CD4-positive, alpha-beta T cell treated with Interferon alpha-2 for 1 hour (primary cell): ENCODE measurements around the gene EDA.

Experiments used
- DNase-seq, 2 donors: peaks; one replicate each; pipeline ENCODE4 v3.0.0-alpha.2; 2020 to 2022

Gene EDA

DNA sequence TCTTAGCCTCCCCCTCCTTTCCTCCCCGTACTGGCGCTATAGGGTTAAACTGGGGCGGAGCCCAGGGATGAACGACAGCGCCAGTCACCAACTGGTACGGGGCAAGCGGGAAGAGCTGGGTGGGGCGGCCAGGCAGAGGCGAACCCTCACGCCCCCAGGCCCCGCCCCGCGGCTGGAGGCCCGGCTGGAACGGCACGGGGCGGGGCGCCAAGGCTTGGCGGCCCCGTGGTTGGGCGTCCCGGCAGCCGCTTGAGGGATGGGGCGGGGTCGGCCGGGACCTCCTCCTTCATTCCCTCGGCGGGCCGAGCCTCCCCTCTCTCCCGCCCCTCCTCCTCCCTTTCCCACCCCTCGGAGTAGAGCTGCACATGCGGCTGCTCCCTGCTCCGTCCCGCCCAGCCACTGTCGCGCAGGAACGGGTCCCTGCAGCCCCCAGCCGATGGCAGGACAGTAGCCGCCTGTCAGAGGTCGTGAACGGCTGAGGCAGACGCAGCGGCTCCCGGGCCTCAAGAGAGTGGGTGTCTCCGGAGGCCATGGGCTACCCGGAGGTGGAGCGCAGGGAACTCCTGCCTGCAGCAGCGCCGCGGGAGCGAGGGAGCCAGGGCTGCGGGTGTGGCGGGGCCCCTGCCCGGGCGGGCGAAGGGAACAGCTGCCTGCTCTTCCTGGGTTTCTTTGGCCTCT lies at the start of gene EDA:
TSS of gene EDA (plus strand) at position 335 of the 678 bp plus-strand sequence.
- DNase-seq, result peak; percentile 41 to 73

DNA sequence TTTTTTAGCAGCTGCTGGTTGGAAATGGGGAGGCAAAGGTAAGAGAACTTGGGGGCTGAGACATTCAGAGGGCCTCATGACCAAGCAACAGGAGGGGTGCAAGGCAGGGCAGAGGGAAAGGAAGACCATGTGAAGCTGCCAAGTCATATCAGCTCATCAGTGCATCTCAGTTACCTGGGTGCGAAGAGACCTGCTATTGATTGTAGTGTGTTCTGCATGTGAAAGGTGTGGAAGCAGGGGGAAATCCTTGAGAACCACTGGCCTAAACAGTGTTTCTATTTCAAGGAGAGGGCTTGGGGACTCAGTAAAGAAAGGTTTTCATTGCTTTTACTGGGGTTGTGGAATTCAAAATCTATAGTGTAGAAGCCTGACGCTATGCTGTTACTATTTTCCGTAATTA lies 47.1 kb upstream of the EDA start:
- DNase-seq, result no peak

DNA sequence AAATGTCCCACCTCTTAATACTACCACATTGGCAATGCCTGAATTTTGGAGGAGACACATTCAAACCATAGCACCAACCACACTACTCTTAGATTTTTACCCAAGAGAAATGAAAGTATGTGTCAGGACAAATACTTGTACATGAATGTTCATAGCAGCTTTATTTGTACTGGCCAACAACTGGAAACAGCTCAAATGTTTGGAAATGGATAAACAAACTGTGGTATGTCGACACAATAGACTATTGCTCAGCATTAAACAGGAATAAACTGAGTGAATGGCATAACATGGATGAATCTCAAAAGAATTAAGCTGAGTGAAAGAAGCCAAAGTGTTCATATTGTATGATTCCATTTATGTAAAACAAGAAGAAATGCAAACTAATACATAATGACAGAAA lies 18.5 kb upstream of the EDA start:
- no peak for DNase-seq

GRCh38 chrX:69600182-69600581 lies 15.7 kb upstream of the EDA start:
- no peak for DNase-seq

GRCh38 chrX:69603566-69604194 lies 12.2 kb upstream of the EDA start:
- DNase-seq, result no peak

DNA sequence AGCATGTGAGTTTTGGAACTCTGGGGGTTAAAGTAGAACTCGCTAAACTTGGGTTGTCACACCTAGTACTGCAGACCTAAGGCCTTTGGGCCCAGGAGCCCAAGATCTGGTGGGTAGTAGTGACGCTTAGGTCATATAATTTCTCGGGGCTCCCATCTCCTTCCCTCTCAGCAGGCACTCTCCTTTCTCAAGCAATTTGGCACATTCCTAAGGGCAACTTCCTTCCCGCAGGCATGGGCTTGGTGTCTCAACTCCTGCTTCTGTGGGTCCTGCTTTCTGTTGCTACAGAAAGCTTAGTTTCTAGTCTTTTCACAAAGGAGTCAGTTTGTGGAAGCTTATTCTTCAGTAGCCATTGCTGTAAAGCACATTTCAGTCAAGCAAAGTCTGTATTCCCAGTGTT lies 10.4 kb upstream of the EDA start:
- no peak for DNase-seq

- DNase-seq, result no peak
These were observed 8.3 kb upstream of the EDA start for GRCh38 chrX:69607616-69608015.

GRCh38 chrX:69613946-69614345 lies 2.0 kb upstream of the EDA start:
- DNase-seq, result no peak

DNA sequence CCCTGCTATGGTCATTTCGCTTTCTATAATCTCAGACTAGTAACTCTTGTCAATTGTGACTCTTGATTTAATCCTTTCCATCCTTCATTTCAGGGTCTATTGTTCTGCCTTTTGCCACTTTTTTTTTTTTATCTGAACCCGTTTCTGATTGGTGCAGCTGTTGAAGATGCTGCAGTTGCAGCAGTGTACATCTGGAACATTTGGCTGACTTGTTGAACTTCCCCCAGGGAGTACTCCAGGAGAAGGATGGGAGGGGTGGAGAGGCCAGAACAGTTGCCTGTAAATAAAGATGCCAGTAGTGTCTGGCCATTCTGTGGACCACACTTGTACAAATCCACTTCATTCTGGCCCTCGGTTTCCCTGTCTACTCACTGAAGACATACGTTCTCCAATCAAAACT lies 1.0 kb upstream of the EDA start:
- DNase-seq, result no peak

DNA sequence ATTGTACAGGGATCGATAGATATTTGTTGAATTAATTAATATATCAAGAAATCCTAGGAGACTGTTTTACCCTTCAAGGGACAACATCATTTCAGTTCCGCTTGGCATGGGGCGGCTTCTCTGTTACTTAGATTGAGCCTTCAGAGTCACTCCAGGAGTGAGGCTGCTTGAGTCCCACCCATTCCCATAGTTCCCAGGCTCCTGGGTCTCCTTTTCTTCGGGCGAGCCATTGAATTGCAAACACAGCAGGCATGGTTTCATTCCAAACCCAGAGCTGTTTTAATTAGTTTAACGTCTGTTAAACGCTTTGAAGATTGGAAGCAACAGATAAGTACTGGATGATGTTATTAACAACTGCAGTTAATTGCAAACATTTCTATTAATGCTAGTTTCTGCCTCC lies 571 bp upstream of the EDA start:
- DNase-seq, result no peak

DNA sequence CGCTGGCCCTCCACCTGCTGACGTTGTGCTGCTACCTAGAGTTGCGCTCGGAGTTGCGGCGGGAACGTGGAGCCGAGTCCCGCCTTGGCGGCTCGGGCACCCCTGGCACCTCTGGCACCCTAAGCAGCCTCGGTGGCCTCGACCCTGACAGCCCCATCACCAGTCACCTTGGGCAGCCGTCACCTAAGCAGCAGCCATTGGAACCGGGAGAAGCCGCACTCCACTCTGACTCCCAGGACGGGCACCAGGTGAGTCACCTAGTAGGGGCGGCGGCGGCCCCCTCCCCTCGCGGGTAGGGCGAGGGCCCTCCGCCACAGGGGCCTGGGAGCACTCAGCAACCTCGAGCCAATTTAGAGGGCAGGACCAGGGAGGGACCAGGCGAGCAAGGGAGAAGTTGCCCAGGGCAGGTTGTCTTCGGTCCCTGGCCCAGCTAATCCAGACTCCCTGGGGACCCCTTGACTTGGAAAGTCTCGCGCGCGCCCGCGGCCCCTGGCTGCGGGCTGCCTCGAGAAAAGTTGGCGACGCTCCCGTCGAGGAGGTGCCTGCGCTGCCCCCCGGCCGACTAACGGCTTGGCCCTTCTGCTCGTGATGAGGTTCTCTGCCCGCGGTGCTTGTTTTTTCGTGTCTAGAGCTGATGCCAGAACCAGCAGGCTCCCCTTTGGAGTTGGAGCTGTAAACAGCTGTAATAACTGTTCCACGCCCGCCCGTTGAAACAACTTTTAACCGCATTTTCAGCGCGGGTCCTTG lies 717 bp downstream of the EDA start:
- DNase-seq, result peak in 1 of 2 donors; percentile 2

DNA sequence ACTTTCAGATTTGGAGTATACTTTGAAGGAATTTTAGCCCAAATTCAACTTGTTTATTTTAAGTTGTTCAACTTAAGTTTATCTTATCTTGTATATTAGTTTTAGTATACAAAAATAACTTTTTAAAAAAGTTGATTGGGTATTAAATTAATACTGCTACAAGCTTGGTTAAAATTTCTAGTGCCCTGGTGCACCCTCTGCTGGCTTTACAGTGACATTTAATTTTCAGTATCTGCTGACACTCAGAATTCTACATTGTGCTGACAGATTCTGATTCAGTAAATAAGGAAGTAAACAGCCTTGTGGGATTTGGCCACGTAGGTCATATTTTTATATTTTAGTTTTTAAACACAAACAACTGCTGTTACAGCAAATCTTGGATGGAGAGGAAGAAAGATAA lies 2.9 kb downstream of the EDA start:
- peak in 1 of 2 donors; percentile 15 for DNase-seq

DNA sequence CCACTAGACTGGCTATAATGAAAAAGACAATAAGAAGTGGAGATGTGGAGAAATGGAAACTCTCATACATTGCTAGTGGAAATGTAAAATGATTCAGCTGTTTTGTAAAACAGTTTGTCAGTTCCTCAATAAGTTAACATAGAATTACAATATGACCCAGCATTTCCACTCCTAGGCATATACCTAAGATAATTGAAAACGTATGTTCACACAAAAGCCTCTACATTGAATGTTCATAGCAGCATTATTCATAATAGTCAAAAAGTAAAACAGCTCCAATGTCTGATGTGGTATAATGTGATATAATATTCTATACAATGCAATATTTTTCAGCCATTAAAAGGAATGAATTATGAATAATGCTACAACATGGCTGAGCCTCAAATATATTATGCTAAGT lies 10.2 kb downstream of the EDA start:
- no peak for DNase-seq

DNA sequence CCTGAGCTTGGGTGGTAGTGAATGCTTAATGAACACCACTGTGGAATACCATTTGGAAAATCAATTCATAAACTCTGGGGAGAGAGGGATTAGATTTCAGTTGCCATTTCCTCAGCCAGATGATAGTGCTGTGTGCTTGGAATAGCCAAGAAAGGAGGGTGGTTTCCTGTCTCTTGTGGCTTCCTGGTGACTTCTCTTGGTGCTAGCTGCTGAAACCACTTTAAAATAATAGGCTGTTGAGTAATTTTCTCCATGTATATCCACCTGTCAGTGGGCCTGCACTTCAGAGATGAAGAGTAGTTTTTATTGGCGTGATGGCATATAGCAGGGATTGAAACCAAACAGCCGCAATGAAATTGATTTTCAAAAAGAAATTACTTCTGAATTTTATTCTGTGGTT lies 11.8 kb downstream of the EDA start:
- DNase-seq, result peak in 1 of 2 donors; percentile 0

- DNase-seq, result no peak
These were observed 14.2 kb downstream of the EDA start for GRCh38 chrX:69630147-69630546.

- no peak for DNase-seq
These were observed 48.8 kb downstream of the EDA start for GRCh38 chrX:69664693-69665092.

DNA sequence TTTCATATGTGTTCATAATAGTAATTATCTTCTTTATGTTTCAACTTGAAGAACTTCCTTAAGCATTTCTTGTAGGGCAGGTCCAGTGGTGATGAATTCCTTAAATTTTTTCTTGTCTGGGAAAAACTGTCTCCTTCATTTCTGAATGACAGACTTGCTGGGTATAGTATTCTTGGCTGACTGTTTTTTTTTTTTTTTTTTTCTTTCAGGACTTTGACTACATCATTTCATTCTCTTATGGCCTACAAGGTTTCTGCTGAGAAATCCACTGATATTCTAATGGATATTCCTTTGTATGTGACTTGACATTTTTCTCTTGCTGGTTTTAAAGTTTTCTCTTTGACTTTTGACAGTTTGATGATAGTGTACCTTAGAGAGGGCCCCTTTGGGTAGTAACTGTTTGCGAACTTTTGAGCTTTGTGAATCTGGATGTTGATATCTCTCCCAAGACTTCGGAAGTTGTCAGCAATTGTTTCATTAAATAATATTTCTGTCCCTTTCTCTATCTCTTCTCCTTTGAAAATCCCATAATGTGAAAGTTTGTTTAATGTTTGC lies 54.2 kb downstream of the EDA start:
- DNase-seq, result no peak

GRCh38 chrX:69674891-69675290 lies 59.0 kb downstream of the EDA start:
- DNase-seq, result no peak

- DNase-seq, result no peak
These were observed 89.9 kb downstream of the EDA start for GRCh38 chrX:69705818-69706217.

DNA sequence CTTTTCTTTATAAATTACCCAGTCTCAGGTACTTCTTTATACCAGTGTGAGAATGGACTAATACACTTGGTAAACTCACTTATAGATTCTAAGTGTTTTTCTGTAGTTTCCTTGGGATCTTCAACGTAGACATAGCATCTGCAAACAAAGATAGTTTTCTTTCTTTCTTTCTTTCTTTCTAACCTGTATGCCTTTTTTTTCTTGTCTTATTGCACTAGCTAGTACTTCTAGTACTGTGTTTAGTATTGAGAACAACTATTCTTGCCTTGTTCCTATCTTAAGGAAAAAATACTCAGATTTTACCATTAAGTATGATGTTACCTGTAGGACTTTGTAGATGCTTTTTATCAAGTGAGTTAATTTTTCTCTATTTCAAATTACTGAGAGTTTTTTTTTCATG lies 102.2 kb downstream of the EDA start:
- DNase-seq, result no peak

DNA sequence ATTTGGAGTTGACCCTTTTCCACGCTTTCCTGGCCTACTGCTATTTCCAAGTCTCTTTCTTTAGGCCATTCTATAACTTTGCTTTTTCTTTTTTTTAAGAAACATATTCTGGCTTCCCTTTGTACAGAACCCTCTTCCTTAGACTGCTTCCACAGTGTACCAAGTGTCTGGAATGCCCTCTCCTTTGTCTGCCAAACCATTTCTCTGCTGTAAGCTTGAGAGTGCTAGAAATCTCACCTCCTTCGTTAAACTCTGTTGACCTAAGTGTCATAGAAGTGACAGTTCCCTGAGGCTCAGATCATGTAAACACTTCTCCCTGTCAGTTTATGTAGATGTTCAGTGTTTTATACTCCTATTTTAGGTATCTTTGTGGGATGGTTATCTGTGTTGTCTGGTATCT lies 108.4 kb downstream of the EDA start:
- DNase-seq, result no peak

DNA sequence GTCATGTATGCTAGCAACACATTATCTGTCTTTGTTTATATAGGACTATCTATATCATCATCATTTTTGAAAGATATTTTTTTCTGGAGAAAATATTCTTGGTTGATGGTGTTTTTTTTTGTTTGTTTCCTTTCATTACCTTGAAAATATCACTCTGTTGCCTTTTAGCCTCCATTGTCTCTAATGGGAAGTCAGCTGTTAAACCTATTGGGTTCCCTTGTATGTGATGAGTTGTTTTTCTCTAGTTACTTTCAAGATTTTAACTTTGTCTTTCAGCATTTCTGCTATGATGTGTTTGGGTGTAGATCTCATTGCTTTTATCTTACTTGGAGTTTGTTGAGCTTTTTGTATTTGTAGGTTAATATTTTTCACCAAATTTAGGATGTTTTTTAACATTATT lies 124.4 kb downstream of the EDA start:
- no peak for DNase-seq

GRCh38 chrX:69741721-69742120 lies 125.8 kb downstream of the EDA start:
- DNase-seq, result no peak

DNA sequence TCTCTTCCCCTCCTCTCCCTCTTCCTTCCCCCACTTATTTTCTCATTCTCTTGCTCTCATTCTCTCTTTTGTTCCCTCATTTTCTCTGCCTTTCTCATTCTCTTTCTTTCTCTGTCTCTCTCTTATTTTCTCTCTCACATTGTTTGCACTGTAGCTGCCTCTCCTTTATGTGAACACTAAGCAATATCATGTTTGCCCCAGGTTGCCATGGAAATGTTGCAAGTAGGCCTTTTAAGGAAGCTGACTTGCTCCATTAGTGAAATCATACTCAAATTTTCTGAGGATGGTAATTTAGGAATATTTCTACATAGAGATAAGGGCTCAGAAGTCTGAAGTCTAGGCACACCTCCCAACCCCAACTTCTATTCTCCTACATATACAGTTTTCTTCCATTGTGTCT lies 130.1 kb downstream of the EDA start:
- no peak for DNase-seq
